NCI-H748 treated with DMSO at 0.1 percent for 48 hours (cell line): ENCODE data around the gene SLC17A7.
A peak's percentile ranks its signal among the peaks of the same experiment; 100 is the strongest.
"Not testable (repeated sequence)": the region's sequence is repeated elsewhere in the genome, so short reads cannot be mapped to it uniquely, and the experiment has no call there.

ENCODE experiments used
- DNase-seq: peaks from one replicate; lab custom pipeline; 2025; lab: John Stamatoyannopoulos, UW

SLC17A7 gene

GRCh38 chr19:49469828-49470614 is 28.7 kb upstream of the SLC17A7 start:
- DNase-seq: no peak

GRCh38 chr19:49468746-49469447 is 27.6 kb upstream of the SLC17A7 start:
- DNase-seq: no peak

- no peak for DNase-seq
These were observed 26.9 kb upstream of the SLC17A7 start for GRCh38 chr19:49468199-49468598.

GRCh38 chr19:49465371-49465770 is 24.0 kb upstream of the SLC17A7 start:
- DNase-seq: no peak

- DNase-seq: no peak
These were observed 22.8 kb upstream of the SLC17A7 start for GRCh38 chr19:49463960-49464740.

GRCh38 chr19:49462492-49462891 is 21.2 kb upstream of the SLC17A7 start:
- DNase-seq: no peak

- no peak for DNase-seq
These were observed 20.3 kb upstream of the SLC17A7 start for GRCh38 chr19:49461656-49462055.

- DNase-seq: not testable (repeated sequence)
These were observed 19.8 kb upstream of the SLC17A7 start for GRCh38 chr19:49461130-49461529.

- no peak for DNase-seq
These were observed 18.1 kb upstream of the SLC17A7 start for GRCh38 chr19:49459388-49459787.

GRCh38 chr19:49458567-49458903 is 17.2 kb upstream of the SLC17A7 start:
- DNase-seq: no peak

GRCh38 chr19:49456326-49456725 is 15.0 kb upstream of the SLC17A7 start:
- DNase-seq: no peak

- DNase-seq: no peak
These were observed 14.4 kb upstream of the SLC17A7 start for GRCh38 chr19:49455773-49456172.

- DNase-seq: no peak
These were observed 12.5 kb upstream of the SLC17A7 start for GRCh38 chr19:49453757-49454240.

GRCh38 chr19:49453013-49453756 is 11.9 kb upstream of the SLC17A7 start, which contains the start of gene ALDH16A1:
Gene ALDH16A1, plus strand, starts transcription at chr19:49453225. Its CDS starts 107 bp downstream, at chr19:49453332.
- DNase-seq: peak; percentile 98

- DNase-seq: peak; percentile 99
These were observed 10.3 kb upstream of the SLC17A7 start, which contains the start of gene PIH1D1 for GRCh38 chr19:49451430-49452181. Gene PIH1D1, minus strand, starts transcription at chr19:49451814. Its CDS starts 240 bp downstream, at chr19:49451574.

GRCh38 chr19:49450405-49450804 is 9.1 kb upstream of the SLC17A7 start:
- DNase-seq: no peak

- DNase-seq: no peak
These were observed 7.1 kb upstream of the SLC17A7 start for GRCh38 chr19:49448432-49448786.

- no peak for DNase-seq
These were observed 6.4 kb upstream of the SLC17A7 start for GRCh38 chr19:49447485-49448431.

- no peak for DNase-seq
These were observed 4.7 kb upstream of the SLC17A7 start for GRCh38 chr19:49445997-49446396.
